SK-N-SH treated with all-trans-retinoic acid at 6 μM for 48 hours (cell line): ENCODE data around the gene HS1BP3.

ENCODE experiments used
- ARNTL ChIP-seq: fragments of 450-650 bp; formaldehyde crosslinking; IDR thresholded peaks from 2 replicates; pipeline ENCODE4 v1.5.0; 2020; ENCODE audit warnings: low read depth, mild to moderate bottlenecking, moderate library complexity, borderline replicate concordance
- OSR1 ChIP-seq: fragments of 250-450 bp; sonication (Bioruptor Pico); IDR thresholded peaks from 2 replicates; pipeline ENCODE4 v1.8.0; 2022; ENCODE audit warnings: moderate library complexity, mild to moderate bottlenecking, inconsistent platforms
- TOX ChIP-seq: fragments of 250-450 bp; sonication (Bioruptor Pico); IDR thresholded peaks from 2 replicates; pipeline ENCODE4 v1.8.0; 2021; ENCODE audit warnings: mild to moderate bottlenecking, moderate library complexity, borderline replicate concordance
- ZC3H10 ChIP-seq: fragments of 250-450 bp; sonication (Bioruptor Pico); IDR thresholded peaks from 2 replicates; pipeline ENCODE4 v1.5.1; 2021; ENCODE audit warnings: mild to moderate bottlenecking, moderate library complexity
- ZFP3 ChIP-seq: fragments of 250-450 bp; sonication (Bioruptor Pico); IDR thresholded peaks from 2 replicates; pipeline ENCODE4 v1.5.0; 2020; ENCODE audit warnings: mild to moderate bottlenecking, moderate library complexity
- ZNF70 ChIP-seq: fragments of 450-650 bp; formaldehyde crosslinking; IDR thresholded peaks from 2 replicates; pipeline ENCODE4 v1.5.0; 2020; ENCODE audit warnings: mild to moderate bottlenecking, moderate library complexity
- TF ChIP-seq, protein P1 (sequence below): fragments of 250-450 bp; sonication (Bioruptor Pico); IDR thresholded peaks from 2 replicates; pipeline ENCODE4 v1.8.0; 2021; ENCODE audit warnings: low read depth, mild to moderate bottlenecking, moderate library complexity, borderline replicate concordance
- TF ChIP-seq, protein P2 (sequence below): fragments of 250-450 bp; sonication (Bioruptor Pico); IDR thresholded peaks from 2 replicates; pipeline ENCODE4 v1.5.1; 2020; ENCODE audit warnings: low read depth, mild to moderate bottlenecking, moderate library complexity

DNA sequence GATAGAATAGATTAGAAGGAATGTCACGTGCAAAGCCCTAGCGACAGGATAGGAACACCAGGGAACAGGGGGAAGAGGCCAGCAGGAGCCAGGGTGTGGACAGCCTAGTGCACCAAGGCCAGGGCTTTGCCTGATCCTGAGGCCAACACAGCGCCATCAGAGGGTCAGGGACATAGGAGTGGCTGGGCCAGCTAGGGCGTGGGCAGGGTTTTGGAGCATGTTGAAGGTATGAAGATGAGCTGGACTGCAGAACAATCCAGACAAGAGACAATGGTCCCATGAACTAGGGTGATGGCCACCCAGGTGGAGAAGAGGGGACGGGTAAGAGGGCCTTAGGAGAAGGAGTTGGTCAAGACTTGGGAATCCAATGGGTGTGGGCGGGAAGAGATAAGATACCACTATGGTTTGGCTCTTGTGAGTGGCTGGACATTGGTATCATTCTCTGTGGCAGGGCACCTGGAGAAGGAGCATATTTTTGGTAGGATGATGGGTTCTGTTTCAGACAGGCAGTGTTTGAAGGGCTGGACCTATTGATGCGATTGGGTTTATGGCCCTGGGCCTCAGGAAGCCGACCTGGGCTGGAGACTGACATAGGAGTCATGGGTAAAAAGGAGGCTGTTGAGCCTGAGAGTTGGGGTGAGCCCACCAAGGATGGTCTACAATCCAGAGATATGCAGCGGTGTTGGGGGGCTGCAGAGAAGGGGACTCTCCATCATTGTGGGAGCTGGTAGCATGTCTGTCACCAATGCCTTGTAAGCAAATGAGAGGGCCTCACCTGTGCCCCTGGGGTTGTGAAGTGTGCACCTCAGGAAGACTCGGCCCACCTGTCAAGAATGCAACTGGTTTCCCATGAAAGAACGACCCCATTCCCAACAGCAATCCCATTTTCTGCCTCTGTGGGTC lies 2.0 kb upstream of the HS1BP3 start:
- TF ChIP-seq TOX (CRISPR knock-in tag) (no peak), OSR1 (CRISPR knock-in tag) (no peak), ARNTL (CRISPR knock-in tag) (no peak), ZFP3 (no peak), ZC3H10 (CRISPR knock-in tag) (no peak), ZNF70 (CRISPR knock-in tag) (no peak)
- TF ChIP-seq, protein P1, sequence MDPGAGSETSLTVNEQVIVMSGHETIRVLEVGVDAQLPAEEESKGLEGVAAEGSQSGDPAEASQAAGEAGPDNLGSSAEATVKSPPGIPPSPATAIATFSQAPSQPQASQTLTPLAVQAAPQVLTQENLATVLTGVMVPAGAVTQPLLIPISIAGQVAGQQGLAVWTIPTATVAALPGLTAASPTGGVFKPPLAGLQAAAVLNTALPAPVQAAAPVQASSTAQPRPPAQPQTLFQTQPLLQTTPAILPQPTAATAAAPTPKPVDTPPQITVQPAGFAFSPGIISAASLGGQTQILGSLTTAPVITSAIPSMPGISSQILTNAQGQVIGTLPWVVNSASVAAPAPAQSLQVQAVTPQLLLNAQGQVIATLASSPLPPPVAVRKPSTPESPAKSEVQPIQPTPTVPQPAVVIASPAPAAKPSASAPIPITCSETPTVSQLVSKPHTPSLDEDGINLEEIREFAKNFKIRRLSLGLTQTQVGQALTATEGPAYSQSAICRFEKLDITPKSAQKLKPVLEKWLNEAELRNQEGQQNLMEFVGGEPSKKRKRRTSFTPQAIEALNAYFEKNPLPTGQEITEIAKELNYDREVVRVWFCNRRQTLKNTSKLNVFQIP (CRISPR knock-in tag): no peak
- TF ChIP-seq, protein P2, sequence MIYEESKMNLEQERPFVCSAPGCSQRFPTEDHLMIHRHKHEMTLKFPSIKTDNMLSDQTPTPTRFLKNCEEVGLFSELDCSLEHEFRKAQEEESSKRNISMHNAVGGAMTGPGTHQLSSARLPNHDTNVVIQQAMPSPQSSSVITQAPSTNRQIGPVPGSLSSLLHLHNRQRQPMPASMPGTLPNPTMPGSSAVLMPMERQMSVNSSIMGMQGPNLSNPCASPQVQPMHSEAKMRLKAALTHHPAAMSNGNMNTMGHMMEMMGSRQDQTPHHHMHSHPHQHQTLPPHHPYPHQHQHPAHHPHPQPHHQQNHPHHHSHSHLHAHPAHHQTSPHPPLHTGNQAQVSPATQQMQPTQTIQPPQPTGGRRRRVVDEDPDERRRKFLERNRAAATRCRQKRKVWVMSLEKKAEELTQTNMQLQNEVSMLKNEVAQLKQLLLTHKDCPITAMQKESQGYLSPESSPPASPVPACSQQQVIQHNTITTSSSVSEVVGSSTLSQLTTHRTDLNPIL: no peak
